ENCODE data around the gene STAU1.

- TF ChIP-seq POLR2G (IDR thresholded peaks at IDR 0.05; ENCODE audit: low read depth, low read length) = no peak
- no peak for TF ChIP-seq KLF12 (CRISPR knock-in tag; IDR thresholded peaks at IDR 0.05; ENCODE audit: borderline replicate concordance)
- TF ChIP-seq ZNF547 (CRISPR knock-in tag; IDR thresholded peaks at IDR 0.05) = no peak
- TF ChIP-seq FOXA1 (IDR thresholded peaks at IDR 0.05) = no peak
- no peak for TF ChIP-seq FOXA1 (CRISPR knock-in tag; IDR thresholded peaks at IDR 0.05)
- TF ChIP-seq JUN (CRISPR knock-in tag; IDR thresholded peaks at IDR 0.05) = no peak
- TF ChIP-seq ZZZ3 (CRISPR knock-in tag; IDR thresholded peaks at IDR 0.05; ENCODE audit: borderline replicate concordance) = no peak
- TF ChIP-seq TAF1 (CRISPR knock-in tag; IDR thresholded peaks at IDR 0.05) = no peak
- TF ChIP-seq, protein P1, sequence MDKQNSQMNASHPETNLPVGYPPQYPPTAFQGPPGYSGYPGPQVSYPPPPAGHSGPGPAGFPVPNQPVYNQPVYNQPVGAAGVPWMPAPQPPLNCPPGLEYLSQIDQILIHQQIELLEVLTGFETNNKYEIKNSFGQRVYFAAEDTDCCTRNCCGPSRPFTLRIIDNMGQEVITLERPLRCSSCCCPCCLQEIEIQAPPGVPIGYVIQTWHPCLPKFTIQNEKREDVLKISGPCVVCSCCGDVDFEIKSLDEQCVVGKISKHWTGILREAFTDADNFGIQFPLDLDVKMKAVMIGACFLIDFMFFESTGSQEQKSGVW (CRISPR knock-in tag; IDR thresholded peaks at IDR 0.05; ENCODE audit: borderline replicate concordance) = no peak
- no peak for TF ChIP-seq TCF12 (IDR thresholded peaks at IDR 0.05)
- no peak for TF ChIP-seq TCF12 (CRISPR knock-in tag; IDR thresholded peaks at IDR 0.05)
- TF ChIP-seq CTCF (CRISPR knock-in tag; IDR thresholded peaks at IDR 0.05) = no peak
- no peak for TF ChIP-seq MYC (CRISPR knock-in tag; IDR thresholded peaks at IDR 0.05; ENCODE audit: borderline replicate concordance)
- TF ChIP-seq, protein P2, sequence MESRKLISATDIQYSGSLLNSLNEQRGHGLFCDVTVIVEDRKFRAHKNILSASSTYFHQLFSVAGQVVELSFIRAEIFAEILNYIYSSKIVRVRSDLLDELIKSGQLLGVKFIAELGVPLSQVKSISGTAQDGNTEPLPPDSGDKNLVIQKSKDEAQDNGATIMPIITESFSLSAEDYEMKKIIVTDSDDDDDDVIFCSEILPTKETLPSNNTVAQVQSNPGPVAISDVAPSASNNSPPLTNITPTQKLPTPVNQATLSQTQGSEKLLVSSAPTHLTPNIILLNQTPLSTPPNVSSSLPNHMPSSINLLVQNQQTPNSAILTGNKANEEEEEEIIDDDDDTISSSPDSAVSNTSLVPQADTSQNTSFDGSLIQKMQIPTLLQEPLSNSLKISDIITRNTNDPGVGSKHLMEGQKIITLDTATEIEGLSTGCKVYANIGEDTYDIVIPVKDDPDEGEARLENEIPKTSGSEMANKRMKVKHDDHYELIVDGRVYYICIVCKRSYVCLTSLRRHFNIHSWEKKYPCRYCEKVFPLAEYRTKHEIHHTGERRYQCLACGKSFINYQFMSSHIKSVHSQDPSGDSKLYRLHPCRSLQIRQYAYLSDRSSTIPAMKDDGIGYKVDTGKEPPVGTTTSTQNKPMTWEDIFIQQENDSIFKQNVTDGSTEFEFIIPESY (CRISPR knock-in tag; IDR thresholded peaks at IDR 0.05) = no peak
- no peak for TF ChIP-seq POLR2AphosphoS2 (IDR thresholded peaks at IDR 0.05; ENCODE audit: low read depth, low read length)
Observed at GRCh38 chr20:49091104-49091503, 97.0 kb downstream of the STAU1 start.
